IMR-90 (cell line): ENCODE measurements around the gene CMIP. TPM values are rescaled to one million over a fixed set of nuclear protein-coding genes. Genes with fewer than 3 reads are reported as not detected.

ENCODE experiments used
- ATAC-seq: fragments of 200-7000 bp; cut with Tn5 transposase; 2 replicates; pipeline ENCODE4 v1.9.1; 2020; ENCODE audit warnings: low read depth, mild to moderate bottlenecking, moderate library complexity
- BruUV-seq: library from RNA; stranded (reverse); fragments of 400-500 nt; replicated peaks from 2 replicates; lab custom pipeline; 2021; lab: Mats Ljungman, UMichigan
- CTCF ChIA-PET: fragments of 300-600 bp; formaldehyde crosslinking; extraction: SDS; loops from one replicate; lab custom pipeline; 2021; ENCODE audit warnings: antibody characterized with exemption; lab: Yijun Ruan, JAX
- POLR2A ChIA-PET: fragments of 300-600 bp; sonication (Branson Sonifier 250); formaldehyde crosslinking; loops from one replicate; lab custom pipeline; 2022; ENCODE audit warnings: antibody characterized with exemption; ENCODE audit not compliant: unreplicated experiment; lab: Charles Lee
- DNase-seq: peaks from one replicate; pipeline ENCODE4 v3.0.0; 2013
- H2AFZ ChIP-seq: replicated peaks from 2 replicates; pipeline ENCODE3; 2013; ENCODE audit warnings: low read length, mild to moderate bottlenecking; ENCODE audit not compliant: poor library complexity
- H2AK5ac ChIP-seq: 2 replicates; pipeline ENCODE4 v1.6.1; 2013; ENCODE audit warnings: low read depth, low read length, inconsistent platforms
- H2AK9ac ChIP-seq: replicated peaks from 2 replicates; pipeline ENCODE3; 2013; ENCODE audit warnings: mild to moderate bottlenecking, low read depth, low read length, moderate library complexity; ENCODE audit not compliant: poor library complexity
- H2BK120ac ChIP-seq: 2 replicates; pipeline ENCODE4 v1.6.1; 2013; ENCODE audit warnings: low read depth, low read length, inconsistent platforms
- H2BK15ac ChIP-seq: 3 replicates; pipeline ENCODE4 v1.6.1; 2013; ENCODE audit warnings: low read depth, low read length, inconsistent platforms
- H2BK20ac ChIP-seq: 2 replicates; pipeline ENCODE4 v1.6.1; 2013; ENCODE audit warnings: low read depth, mild to moderate bottlenecking, inconsistent platforms, low read length, moderate library complexity
- H2BK5ac ChIP-seq: 2 replicates; pipeline ENCODE4 v1.6.1; 2013; ENCODE audit warnings: mild to moderate bottlenecking, low read depth, low read length, inconsistent platforms; ENCODE audit not compliant: poor library complexity, severe bottlenecking
- H3K14ac ChIP-seq: replicated peaks from 2 replicates; pipeline ENCODE4 v1.6.1; 2013; ENCODE audit warnings: low read depth, low read length, inconsistent platforms
- H3K18ac ChIP-seq: 2 replicates; pipeline ENCODE4 v1.6.1; 2013; ENCODE audit warnings: low read depth, low read length, control low read depth
- H3K23ac ChIP-seq: 2 replicates; pipeline ENCODE4 v1.6.1; 2013; ENCODE audit warnings: low read depth, low read length, inconsistent platforms
- H3K27ac ChIP-seq: 2 replicates; pipeline ENCODE4 v1.5.1; 2013; ENCODE audit warnings: mild to moderate bottlenecking, control low read depth, low read length; ENCODE audit not compliant: insufficient read depth
- H3K27me3 ChIP-seq: 2 replicates; pipeline ENCODE4 v1.6.1; 2013; ENCODE audit warnings: low read length; ENCODE audit not compliant: control insufficient read depth, insufficient read depth
- H3K36me3 ChIP-seq: 2 replicates; pipeline ENCODE4 v1.6.1; 2013; ENCODE audit warnings: low read length, mixed read lengths; ENCODE audit not compliant: control insufficient read depth, insufficient read depth
- H3K4ac ChIP-seq: 2 replicates; pipeline ENCODE4 v1.6.1; 2013; ENCODE audit warnings: low read depth, low read length, inconsistent platforms
- H3K4me1 ChIP-seq: 2 replicates; pipeline ENCODE4 v1.6.1; 2013; ENCODE audit warnings: low read length, mixed read lengths; ENCODE audit not compliant: control insufficient read depth, insufficient read depth
- H3K4me2 ChIP-seq: 2 replicates; pipeline ENCODE4 v1.6.1; 2013; ENCODE audit warnings: low read depth, mild to moderate bottlenecking, control low read depth, low read length, moderate library complexity
- H3K4me3 ChIP-seq: 2 replicates; pipeline ENCODE4 v1.5.1; 2013; ENCODE audit warnings: low read depth, mild to moderate bottlenecking, control low read depth, low read length, moderate library complexity; ENCODE audit not compliant: insufficient read depth
- H3K56ac ChIP-seq: 2 replicates; pipeline ENCODE4 v1.6.1; 2013; ENCODE audit warnings: low read length, inconsistent platforms; ENCODE audit not compliant: insufficient read depth; ENCODE audit errors: extremely low read depth
- H3K79me1 ChIP-seq, 2 experiments: 2 replicates each; pipeline ENCODE4 v1.6.1; 2013; ENCODE audit warnings: low read length in 2 of 2, inconsistent platforms in 1 of 2, low read depth in 1 of 2
- H3K9ac ChIP-seq: 2 replicates; pipeline ENCODE4 v1.6.1; 2013; ENCODE audit warnings: low read depth, low read length, control low read depth
- H3K9me1 ChIP-seq: 2 replicates; pipeline ENCODE4 v1.6.1; 2013; ENCODE audit warnings: low read length, inconsistent platforms; ENCODE audit not compliant: insufficient read depth
- H3K9me3 ChIP-seq: 2 replicates; pipeline ENCODE4 v1.6.1; 2013; ENCODE audit warnings: low read length; ENCODE audit not compliant: control insufficient read depth, insufficient read depth
- H4K20me1 ChIP-seq: 2 replicates; pipeline ENCODE4 v1.6.1; 2013; ENCODE audit warnings: low read length, inconsistent platforms; ENCODE audit not compliant: insufficient read depth
- H4K5ac ChIP-seq: 2 replicates; pipeline ENCODE4 v1.6.1; 2013; ENCODE audit warnings: mild to moderate bottlenecking, low read depth, low read length, control low read depth
- H4K8ac ChIP-seq, 2 experiments: 2 replicates each; pipeline ENCODE4 v1.6.1; 2013; ENCODE audit warnings: low read depth in 2 of 2, low read length in 2 of 2, control low read depth in 1 of 2, inconsistent platforms in 1 of 2
- H4K91ac ChIP-seq: 2 replicates; pipeline ENCODE4 v1.6.1; 2013; ENCODE audit warnings: low read depth, low read length, inconsistent platforms; ENCODE audit not compliant: insufficient read depth
- CHD1 ChIP-seq: IDR thresholded peaks from 2 replicates; pipeline ENCODE4 v1.6.1; 2012; ENCODE audit warnings: low read depth, low read length, improper control_type of control experiment
- FOS ChIP-seq: fragments of 150-350 bp; IDR thresholded peaks from 2 replicates; pipeline ENCODE4 v1.6.1; 2016; ENCODE audit warnings: low read depth, low read length
- MAFK ChIP-seq: IDR thresholded peaks from 2 replicates; pipeline ENCODE4 v1.6.1; 2012; ENCODE audit warnings: low read depth, low read length, improper control_type of control experiment
- MAZ ChIP-seq: IDR thresholded peaks from 2 replicates; pipeline ENCODE4 v1.6.1; 2012; ENCODE audit warnings: low read depth, mild to moderate bottlenecking, low read length, improper control_type of control experiment, moderate library complexity, borderline replicate concordance
- MXI1 ChIP-seq: IDR thresholded peaks from 2 replicates; pipeline ENCODE4 v1.6.1; 2012; ENCODE audit warnings: low read depth, mild to moderate bottlenecking, low read length, moderate library complexity, borderline replicate concordance
- NFE2L2 ChIP-seq: fragments of 150-350 bp; IDR thresholded peaks from 2 replicates; pipeline ENCODE4 v1.6.1; 2016; ENCODE audit warnings: low read depth, mild to moderate bottlenecking, low read length
- RCOR1 ChIP-seq: IDR thresholded peaks from 2 replicates; pipeline ENCODE4 v1.6.1; 2012; ENCODE audit warnings: mild to moderate bottlenecking, low read length, improper control_type of control experiment; ENCODE audit not compliant: insufficient replicate concordance
- RFX5 ChIP-seq: IDR thresholded peaks from 2 replicates; pipeline ENCODE4 v1.8.0; 2012; ENCODE audit warnings: low read depth, mild to moderate bottlenecking, low read length, moderate library complexity
- WGBS, 2 experiments: methylation state at CpG; one replicate each; pipeline versions ENCODE4 v1.1.5 to v1.1.7; 2013; ENCODE audit warnings: missing lambda C conversion rate in 2 of 2; ENCODE audit not compliant: insufficient read length in 1 of 2; ENCODE audit errors: extremely low coverage in 2 of 2; 5-methylcytosine and 5-hydroxymethylcytosine counted together
- dilution Hi-C: fragments of 300-500 bp; cut with HindIII; formaldehyde crosslinking; loops from one replicate; pipeline ENCODE4 v1.14.3; 2018; ENCODE audit warnings: low sequenced_read_pairs; ENCODE audit not compliant: unreplicated experiment
- in situ Hi-C: fragments of 300-500 bp; cut with MboI; formaldehyde crosslinking; loops from 3 replicates; pipeline ENCODE4 v1.14.3; 2019; ENCODE audit warnings: low sequenced_read_pairs, inconsistent platforms, mixed read lengths
- intact Hi-C: fragments of 100-400 bp; cut with micrococcal nuclease; formaldehyde crosslinking; loops from 2 replicates; pipeline ENCODE4 v1.10.0; 2022
- polyA plus RNA-seq, 3 experiments: library from polyadenylated mRNA; depleted of rRNA; stranded (reverse); fragments of >200 nt; gene quantifications; 2 replicates each; pipeline ENCODE4 v1.2.3, GENCODE V29; 2012; ENCODE audit warnings: low replicate concordance in 1 of 3
- total RNA-seq: library from RNA; depleted of rRNA; stranded (reverse); fragments of >200 nt; gene quantifications from 2 replicates; pipeline ENCODE4 v1.2.3, GENCODE V29; 2012
- TF ChIP-seq, protein P1 (sequence below): conservative IDR thresholded peaks from 2 replicates; pipeline ENCODE4 v1.5.1; 2012; ENCODE audit warnings: mild to moderate bottlenecking, low read depth, low read length, improper control_type of control experiment
- TF ChIP-seq, protein P2 (sequence below): fragments of 150-350 bp; IDR thresholded peaks from 2 replicates; pipeline ENCODE4 v1.6.1; 2016; ENCODE audit warnings: low read depth, mild to moderate bottlenecking, low read length, moderate library complexity, borderline replicate concordance

CMIP gene
- total and polyA plus RNA-seq, 2 of the 4 experiments (the other 2 are of a cell fraction): 3.2 to 11.6 TPM

DNA sequence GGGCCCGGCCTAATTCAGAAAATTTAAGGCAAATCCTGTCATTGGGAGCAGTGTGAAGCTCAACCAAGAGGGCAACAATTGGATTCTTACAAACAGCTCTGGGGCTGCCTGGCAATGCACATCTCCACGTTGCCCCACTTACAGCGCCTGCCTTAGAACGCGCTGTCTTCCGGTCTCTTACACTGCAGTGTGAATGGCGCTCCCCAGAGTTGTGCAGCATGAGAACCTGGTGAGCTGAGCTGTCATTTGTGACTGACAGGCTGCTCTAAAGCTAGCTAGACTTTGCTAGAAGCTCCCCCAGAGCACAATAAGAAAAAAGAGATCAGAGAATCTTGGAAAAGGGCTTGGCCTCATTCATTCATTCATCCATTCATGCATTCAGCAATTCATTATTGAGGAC, 270.0 kb downstream of the CMIP start:
- POLR2A ChIA-PET: no interaction called here
- Histone ChIP-seq H2AK9ac (no peak overlapping the region), H2BK5ac (no peak overlapping the region), H3K4ac (no peak overlapping the region), H3K27me3 (peaks cover 47% of the 10 kb centered on the region), H4K8ac (no peak overlapping the region), H3K36me3 (peaks cover 4% of the 10 kb centered on the region), H3K27ac (no peak overlapping the region), H2AFZ (no peak overlapping the region), H2BK20ac (no peak overlapping the region), H3K23ac (no peak overlapping the region), H3K18ac (no peak overlapping the region), H4K20me1 (peaks cover 31% of the 10 kb centered on the region), H4K91ac (no peak overlapping the region), H3K79me1 (no peaks in the 10 kb centered on the region), H3K9me1 (peaks cover 5% of the 10 kb centered on the region), H2BK120ac (no peak overlapping the region), H3K14ac (no peak overlapping the region), H2AK5ac (no peak overlapping the region), H3K4me1 (peaks cover 5% of the 10 kb centered on the region), H4K5ac (no peak overlapping the region), H3K9me3 (no peaks in the 10 kb centered on the region), H3K56ac (no peak overlapping the region), H3K4me3 (no peak overlapping the region), H3K9ac (no peak overlapping the region), H3K4me2 (no peak overlapping the region), H2BK15ac (no peak overlapping the region)
- WGBS, 2 experiments: 96% methylated on average over 6 of the region's 7 CpGs; no CpG with 5 or more reads in 1 of the 2 experiments
- ATAC-seq (no peak), DNase-seq (no peak)
- BruUV-seq: no TSS peak
- dilution Hi-C loops (no loop called here), in situ Hi-C loops (no loop called here), intact Hi-C loops (no loop called here)
- CTCF ChIA-PET: interaction anchor here (0.6 kb wide), 1 partner anchor 332 kb away, joined by 3 read pairs; no protein-coding TSS in a partner anchor
- TF ChIP-seq CHD1 (no peak), MXI1 (no peak), RFX5 (no peak), NFE2L2 (no peak), MAZ (no peak), FOS (no peak), RCOR1 (no peak), MAFK (no peak)
- TF ChIP-seq, protein P1, sequence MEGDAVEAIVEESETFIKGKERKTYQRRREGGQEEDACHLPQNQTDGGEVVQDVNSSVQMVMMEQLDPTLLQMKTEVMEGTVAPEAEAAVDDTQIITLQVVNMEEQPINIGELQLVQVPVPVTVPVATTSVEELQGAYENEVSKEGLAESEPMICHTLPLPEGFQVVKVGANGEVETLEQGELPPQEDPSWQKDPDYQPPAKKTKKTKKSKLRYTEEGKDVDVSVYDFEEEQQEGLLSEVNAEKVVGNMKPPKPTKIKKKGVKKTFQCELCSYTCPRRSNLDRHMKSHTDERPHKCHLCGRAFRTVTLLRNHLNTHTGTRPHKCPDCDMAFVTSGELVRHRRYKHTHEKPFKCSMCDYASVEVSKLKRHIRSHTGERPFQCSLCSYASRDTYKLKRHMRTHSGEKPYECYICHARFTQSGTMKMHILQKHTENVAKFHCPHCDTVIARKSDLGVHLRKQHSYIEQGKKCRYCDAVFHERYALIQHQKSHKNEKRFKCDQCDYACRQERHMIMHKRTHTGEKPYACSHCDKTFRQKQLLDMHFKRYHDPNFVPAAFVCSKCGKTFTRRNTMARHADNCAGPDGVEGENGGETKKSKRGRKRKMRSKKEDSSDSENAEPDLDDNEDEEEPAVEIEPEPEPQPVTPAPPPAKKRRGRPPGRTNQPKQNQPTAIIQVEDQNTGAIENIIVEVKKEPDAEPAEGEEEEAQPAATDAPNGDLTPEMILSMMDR: no peak
- TF ChIP-seq, protein P2, sequence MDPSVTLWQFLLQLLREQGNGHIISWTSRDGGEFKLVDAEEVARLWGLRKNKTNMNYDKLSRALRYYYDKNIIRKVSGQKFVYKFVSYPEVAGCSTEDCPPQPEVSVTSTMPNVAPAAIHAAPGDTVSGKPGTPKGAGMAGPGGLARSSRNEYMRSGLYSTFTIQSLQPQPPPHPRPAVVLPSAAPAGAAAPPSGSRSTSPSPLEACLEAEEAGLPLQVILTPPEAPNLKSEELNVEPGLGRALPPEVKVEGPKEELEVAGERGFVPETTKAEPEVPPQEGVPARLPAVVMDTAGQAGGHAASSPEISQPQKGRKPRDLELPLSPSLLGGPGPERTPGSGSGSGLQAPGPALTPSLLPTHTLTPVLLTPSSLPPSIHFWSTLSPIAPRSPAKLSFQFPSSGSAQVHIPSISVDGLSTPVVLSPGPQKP: no peak
